ENCODE data around the gene PALMD.

DNA sequence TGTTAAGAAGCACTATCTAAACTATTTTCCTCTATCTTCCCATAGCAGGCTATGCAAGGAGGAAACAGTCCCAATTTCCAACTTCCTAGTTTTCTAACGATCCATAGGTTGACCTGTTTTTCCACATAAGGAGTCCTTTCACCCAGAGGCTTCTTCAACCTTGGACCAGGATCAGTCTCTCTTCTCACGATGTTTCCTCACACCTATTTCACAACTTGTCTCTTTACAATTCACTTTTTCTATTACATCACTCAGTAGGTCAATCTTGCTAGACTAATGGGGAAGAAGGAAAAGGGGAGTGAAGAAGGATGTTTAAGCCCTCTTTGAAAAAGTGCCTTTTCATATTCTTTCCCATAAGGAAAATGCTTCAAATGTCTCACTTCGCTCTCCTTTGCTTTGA is 15.9 kb downstream of the PALMD start:
- TF ChIP-seq, protein P1, sequence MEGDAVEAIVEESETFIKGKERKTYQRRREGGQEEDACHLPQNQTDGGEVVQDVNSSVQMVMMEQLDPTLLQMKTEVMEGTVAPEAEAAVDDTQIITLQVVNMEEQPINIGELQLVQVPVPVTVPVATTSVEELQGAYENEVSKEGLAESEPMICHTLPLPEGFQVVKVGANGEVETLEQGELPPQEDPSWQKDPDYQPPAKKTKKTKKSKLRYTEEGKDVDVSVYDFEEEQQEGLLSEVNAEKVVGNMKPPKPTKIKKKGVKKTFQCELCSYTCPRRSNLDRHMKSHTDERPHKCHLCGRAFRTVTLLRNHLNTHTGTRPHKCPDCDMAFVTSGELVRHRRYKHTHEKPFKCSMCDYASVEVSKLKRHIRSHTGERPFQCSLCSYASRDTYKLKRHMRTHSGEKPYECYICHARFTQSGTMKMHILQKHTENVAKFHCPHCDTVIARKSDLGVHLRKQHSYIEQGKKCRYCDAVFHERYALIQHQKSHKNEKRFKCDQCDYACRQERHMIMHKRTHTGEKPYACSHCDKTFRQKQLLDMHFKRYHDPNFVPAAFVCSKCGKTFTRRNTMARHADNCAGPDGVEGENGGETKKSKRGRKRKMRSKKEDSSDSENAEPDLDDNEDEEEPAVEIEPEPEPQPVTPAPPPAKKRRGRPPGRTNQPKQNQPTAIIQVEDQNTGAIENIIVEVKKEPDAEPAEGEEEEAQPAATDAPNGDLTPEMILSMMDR (IDR thresholded peaks at IDR 0.05) = no peak
- TF ChIP-seq POLR2AphosphoS5 (IDR thresholded peaks at IDR 0.05) (no peak), POLR2A (IDR thresholded peaks at IDR 0.05) (no peak), EP300 (IDR thresholded peaks at IDR 0.05) (no peak)
